Measurements from ENCODE around the gene PCNX1. TPM values are rescaled to one million over a fixed set of nuclear protein-coding genes. Genes with fewer than 3 reads are reported as not detected.

The PCNX1 gene
- polyA plus RNA-seq, 1 experiment: 33.2 TPM

GRCh38 chr14:71070169-71070568, 162.9 kb downstream of the PCNX1 start:
- H3K36me3 ChIP-seq (ENCODE audit: control insufficient read depth, insufficient read depth, low read length): peaks cover 4% of the 10 kb centered on the region
- H3K27me3 ChIP-seq (ENCODE audit: control insufficient read depth, insufficient read depth, low read length): no peaks in the 10 kb centered on the region
- no peak overlapping the region for H3K4me3 ChIP-seq (ENCODE audit: low read depth, low read length)
- ChIA-PET POLR2A (no interaction called here), CTCF (no interaction called here)
- DNase-seq (ENCODE audit: low read depth): no peak
- TF ChIP-seq, protein P1, sequence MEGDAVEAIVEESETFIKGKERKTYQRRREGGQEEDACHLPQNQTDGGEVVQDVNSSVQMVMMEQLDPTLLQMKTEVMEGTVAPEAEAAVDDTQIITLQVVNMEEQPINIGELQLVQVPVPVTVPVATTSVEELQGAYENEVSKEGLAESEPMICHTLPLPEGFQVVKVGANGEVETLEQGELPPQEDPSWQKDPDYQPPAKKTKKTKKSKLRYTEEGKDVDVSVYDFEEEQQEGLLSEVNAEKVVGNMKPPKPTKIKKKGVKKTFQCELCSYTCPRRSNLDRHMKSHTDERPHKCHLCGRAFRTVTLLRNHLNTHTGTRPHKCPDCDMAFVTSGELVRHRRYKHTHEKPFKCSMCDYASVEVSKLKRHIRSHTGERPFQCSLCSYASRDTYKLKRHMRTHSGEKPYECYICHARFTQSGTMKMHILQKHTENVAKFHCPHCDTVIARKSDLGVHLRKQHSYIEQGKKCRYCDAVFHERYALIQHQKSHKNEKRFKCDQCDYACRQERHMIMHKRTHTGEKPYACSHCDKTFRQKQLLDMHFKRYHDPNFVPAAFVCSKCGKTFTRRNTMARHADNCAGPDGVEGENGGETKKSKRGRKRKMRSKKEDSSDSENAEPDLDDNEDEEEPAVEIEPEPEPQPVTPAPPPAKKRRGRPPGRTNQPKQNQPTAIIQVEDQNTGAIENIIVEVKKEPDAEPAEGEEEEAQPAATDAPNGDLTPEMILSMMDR (IDR thresholded peaks at IDR 0.05; ENCODE audit: insufficient read depth, low read depth, low read length): no peak

- TF ChIP-seq, protein P1 (IDR thresholded peaks at IDR 0.05; ENCODE audit: insufficient read depth, low read depth, low read length): no peak
- POLR2A ChIA-PET: no interaction called here
- Histone ChIP-seq H3K36me3 (ENCODE audit: control insufficient read depth, insufficient read depth, low read length) (peaks cover 4% of the 10 kb centered on the region), H3K27me3 (ENCODE audit: control insufficient read depth, insufficient read depth, low read length) (no peaks in the 10 kb centered on the region), H3K4me3 (ENCODE audit: low read depth, low read length) (no peak overlapping the region)
- no peak for DNase-seq (ENCODE audit: low read depth)
- CTCF ChIA-PET: no interaction called here
Observed at GRCh38 chr14:71071042-71071441, 163.8 kb downstream of the PCNX1 start.

GRCh38 chr14:71076462-71077092, 169.3 kb downstream of the PCNX1 start:
- H3K36me3 ChIP-seq (ENCODE audit: control insufficient read depth, insufficient read depth, low read length): peaks cover 12% of the 10 kb centered on the region
- DNase-seq (ENCODE audit: low read depth): no peak
- TF ChIP-seq, protein P1 (IDR thresholded peaks at IDR 0.05; ENCODE audit: insufficient read depth, low read depth, low read length): no peak
- no peak overlapping the region for H3K4me3 ChIP-seq (ENCODE audit: low read depth, low read length)
- CTCF ChIA-PET: interaction anchor here (0.7 kb wide), 1 partner anchor 10 kb away, joined by 3 read pairs; no protein-coding TSS in a partner anchor
- H3K27me3 ChIP-seq (ENCODE audit: control insufficient read depth, insufficient read depth, low read length): no peaks in the 10 kb centered on the region
- POLR2A ChIA-PET: no interaction called here

DNA sequence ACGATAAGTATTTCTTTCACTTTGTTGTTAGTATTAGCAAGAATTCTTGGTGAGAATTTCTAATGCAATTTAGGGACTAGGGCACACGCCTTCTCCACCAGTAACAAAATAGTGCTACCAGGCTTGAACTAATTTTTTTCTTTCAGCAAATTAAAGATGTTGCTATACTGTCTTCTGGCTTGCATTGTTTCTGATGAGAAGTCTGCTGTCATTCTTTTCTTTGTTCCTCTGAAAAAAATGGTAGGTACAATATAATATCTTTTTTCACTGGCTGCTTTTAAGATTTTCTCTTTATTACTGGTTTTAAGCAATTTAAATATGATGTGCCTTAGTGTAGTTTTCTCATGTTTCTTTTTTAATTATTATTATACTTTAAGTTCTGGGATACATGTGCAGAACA, 171.2 kb downstream of the PCNX1 start:
- H3K27me3 ChIP-seq (ENCODE audit: control insufficient read depth, insufficient read depth, low read length): no peaks in the 10 kb centered on the region
- TF ChIP-seq, protein P1 (IDR thresholded peaks at IDR 0.05; ENCODE audit: insufficient read depth, low read depth, low read length): no peak
- CTCF ChIA-PET: interaction anchor here (1.0 kb wide), 1 partner anchor 9 kb away, joined by 3 read pairs; no protein-coding TSS in a partner anchor
- H3K36me3 ChIP-seq (ENCODE audit: control insufficient read depth, insufficient read depth, low read length): peaks cover 11% of the 10 kb centered on the region
- no peak for DNase-seq (ENCODE audit: low read depth)
- no peak overlapping the region for H3K4me3 ChIP-seq (ENCODE audit: low read depth, low read length)
- POLR2A ChIA-PET: no interaction called here

DNA sequence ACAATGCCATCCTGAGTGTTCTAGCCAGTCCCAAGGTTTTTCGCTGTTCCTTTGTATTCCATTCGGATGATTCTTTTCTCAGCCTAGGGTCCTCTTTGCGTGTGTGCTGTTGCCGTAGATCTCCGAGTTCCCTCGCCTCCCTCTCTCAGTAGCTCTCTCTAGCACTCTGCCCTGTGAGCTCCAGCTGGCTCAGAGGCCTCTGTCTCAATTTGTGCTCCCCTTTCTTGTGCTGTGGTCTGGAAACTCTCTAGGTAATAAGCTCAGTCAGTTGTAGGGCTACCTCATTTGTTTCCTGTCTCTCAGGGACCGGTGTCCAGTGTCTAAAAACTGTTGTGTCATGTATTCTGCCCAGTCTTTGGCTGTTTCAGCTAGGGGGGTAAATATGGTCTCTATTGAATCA, 179.3 kb downstream of the PCNX1 start:
- Histone ChIP-seq H3K27me3 (ENCODE audit: control insufficient read depth, insufficient read depth, low read length) (no peaks in the 10 kb centered on the region), H3K4me3 (ENCODE audit: low read depth, low read length) (no peak overlapping the region), H3K36me3 (ENCODE audit: control insufficient read depth, insufficient read depth, low read length) (peaks cover 5% of the 10 kb centered on the region)
- DNase-seq (ENCODE audit: low read depth): no peak
- POLR2A ChIA-PET: no interaction called here
- TF ChIP-seq, protein P1 (IDR thresholded peaks at IDR 0.05; ENCODE audit: insufficient read depth, low read depth, low read length): no peak
- CTCF ChIA-PET: interaction anchor here (1.3 kb wide), 1 partner anchor 10 kb away, joined by 3 read pairs; no protein-coding TSS in a partner anchor
